HG03521 (cell line): ENCODE results near the gene AKT3.
A peak's percentile ranks its signal among the peaks of the same experiment; 100 is the strongest.
"Not testable (repeated sequence)": the region's sequence is repeated elsewhere in the genome, so short reads cannot be mapped to it uniquely, and the experiment has no call there.

Experiments used
- ATAC-seq: cut with Tn5 transposase; IDR thresholded peaks from one replicate; pipeline ENCODE4 v1.9.1; 2021; ENCODE audit warnings: mild to moderate bottlenecking, moderate library complexity; ENCODE audit not compliant: unreplicated experiment

AKT3 gene

DNA sequence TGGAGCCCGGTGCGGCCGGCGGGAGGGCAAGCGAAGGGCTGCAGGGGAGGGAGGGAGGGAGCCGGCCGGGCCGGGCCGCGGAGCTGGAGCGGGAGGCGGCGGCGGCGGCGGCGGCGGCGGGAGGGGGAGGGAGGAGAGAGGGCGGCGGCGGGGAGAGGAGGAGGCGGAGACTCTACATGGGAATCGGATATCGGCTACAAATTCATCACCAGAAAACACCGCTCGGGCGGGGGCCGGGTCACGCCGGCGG is at the start of gene AKT3:
TSS of gene AKT3 (minus strand) at position 42 of the 250 bp plus-strand sequence. CDS start 7,073 bp downstream, outside the sequence.
- peak; percentile 61 for ATAC-seq

DNA sequence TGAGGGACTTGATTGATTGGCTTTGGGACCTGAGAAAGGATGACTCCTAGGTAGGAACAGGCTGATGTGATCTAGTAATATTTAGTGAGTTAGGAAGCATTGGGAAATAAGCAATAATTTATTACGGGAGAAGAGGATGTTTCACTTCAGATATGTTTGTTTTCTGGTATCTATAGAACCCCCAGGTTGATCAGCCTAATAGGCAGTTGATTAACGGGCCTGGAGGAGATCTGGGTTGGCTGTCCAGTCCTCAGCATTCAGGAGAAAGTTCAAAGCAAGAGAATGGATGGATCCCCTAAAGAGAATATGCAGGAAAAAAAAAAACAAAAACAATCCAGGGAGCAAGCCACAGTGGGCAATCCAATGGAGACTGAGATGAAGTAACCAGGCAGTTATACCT is 48.2 kb upstream of the AKT3 start:
- no peak for ATAC-seq

DNA sequence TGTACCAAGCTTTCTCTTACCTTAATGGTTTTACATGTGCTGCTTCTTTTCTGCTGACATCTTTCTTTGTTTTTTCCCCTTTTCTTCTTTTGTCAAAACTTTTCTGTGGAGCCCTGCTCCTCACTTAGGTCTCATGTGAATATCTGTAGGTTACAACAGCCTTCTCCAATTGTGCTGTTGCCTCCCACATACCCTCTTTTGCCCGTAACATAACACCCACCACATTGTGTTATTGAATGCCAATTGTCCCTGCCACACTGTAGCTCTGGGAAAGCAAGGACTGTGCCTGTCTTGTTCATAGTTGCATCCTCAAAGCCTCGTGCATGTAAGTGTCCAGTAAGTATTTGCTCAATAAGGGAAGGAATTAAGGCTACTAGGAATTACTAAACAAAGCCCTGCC is 46.3 kb upstream of the AKT3 start:
- no peak for ATAC-seq

DNA sequence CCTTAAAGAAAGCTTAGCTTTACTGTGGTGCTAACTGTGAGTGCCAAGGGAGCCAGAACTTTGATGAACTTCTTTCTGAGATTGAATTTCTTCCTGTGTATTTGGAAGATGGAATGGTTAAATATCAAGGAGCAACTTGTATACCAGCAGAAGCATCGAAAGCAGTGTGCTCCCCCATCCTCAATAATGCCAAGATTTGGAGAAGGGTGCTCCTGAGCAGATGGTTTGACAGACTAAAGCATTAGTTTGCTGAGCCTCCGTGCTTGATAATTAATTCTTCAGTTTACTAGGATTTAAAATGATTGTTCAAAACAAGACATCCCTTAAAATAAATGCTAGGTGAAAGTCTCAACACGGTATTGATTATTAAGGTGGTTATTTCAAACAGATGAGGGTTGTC is 42.4 kb upstream of the AKT3 start:
- no peak for ATAC-seq

DNA sequence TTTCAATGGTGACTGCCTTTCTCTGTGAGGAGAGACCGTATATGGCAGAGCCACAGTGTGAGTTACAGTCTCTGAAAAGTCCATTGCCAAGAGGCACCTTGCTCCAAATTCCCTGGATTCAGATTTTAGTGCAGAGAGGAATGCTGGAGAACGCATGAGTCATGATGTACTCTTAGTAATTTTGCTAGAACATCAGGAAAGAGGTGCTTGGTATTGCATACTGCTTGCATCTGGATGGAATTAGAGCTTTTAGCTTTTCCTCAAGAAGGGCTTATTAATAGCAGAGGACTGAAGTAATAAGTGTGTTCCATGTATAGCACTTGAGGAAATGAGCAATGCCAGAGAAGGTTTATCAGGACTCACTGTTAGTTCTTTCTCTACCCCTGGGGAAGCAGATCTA is 40.5 kb upstream of the AKT3 start:
- no peak for ATAC-seq

DNA sequence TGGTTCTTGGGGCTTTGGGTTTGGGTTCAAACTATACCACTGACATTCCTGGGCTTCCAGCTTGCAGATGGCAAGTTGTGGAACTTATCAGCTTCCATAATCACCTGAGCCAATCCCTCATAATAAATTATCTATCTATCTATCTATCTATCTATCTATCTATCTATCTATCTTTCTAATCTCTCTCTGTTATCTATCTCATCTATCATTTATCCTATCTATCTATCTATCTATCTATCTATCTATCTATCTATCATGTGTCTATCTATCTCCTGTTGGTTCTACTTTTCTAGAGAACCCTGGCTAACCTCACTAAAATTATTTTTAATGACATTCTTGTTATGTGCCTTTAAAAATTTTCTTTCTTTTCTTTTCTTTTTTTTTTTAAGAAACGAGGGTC is 35.8 kb upstream of the AKT3 start:
- no peak for ATAC-seq

DNA sequence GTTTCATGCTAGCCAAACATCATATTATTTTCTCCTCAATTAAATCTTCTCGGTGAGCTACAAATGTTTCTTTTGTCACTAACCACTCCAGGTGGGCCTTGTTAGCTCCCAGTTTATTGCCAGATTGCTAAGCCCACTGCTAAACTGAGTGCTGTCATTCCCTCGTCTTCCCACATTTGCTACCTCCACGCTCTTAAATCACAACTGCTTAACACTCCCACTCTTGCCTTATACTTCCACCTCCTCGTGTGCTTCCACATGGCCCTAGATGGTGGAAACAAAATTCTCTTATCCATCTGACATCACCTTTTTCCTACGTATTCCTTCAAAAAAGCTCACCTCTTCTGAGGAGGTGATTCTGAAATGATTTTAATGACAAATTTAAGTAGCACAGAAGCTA is 34.6 kb upstream of the AKT3 start:
- no peak for ATAC-seq

DNA sequence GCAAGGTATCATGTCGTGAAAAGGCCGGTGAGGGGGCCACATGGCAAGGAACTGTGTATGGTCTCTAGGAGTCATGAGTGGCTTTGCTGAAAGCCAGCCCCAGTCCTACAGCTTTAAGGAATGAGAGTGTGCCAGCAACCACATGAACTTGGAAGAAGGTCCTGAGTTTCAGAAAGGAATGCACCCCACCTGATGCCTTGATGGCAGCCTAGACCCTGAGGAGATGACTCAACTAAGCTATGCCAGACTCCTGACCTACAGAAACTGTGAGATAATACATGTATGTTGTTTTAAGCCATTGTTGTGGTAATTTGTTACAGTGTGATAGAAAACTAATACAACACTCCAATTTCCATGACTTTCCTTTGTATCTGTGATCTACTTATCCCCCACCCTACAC is 33.5 kb upstream of the AKT3 start:
- no peak for ATAC-seq

DNA sequence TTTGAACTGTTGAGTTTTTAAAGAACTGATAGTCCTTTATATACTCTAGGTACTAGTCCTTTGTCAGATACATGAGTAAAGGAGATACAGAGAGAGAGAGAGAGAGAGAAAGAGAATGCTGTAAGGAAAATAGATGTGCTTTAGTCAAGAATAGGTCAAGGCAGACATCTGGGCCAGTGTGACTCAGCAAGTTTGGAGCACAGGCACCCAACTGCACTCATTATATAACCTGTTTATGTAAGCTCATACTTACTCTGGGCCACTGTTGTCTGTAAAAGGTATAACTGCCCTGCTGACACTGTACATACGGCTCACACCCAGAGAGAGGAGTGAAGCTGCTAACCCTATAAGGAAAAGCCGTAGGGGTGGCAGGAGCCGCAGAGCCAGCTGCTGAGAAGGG is 32.2 kb upstream of the AKT3 start:
- ATAC-seq: no peak

DNA sequence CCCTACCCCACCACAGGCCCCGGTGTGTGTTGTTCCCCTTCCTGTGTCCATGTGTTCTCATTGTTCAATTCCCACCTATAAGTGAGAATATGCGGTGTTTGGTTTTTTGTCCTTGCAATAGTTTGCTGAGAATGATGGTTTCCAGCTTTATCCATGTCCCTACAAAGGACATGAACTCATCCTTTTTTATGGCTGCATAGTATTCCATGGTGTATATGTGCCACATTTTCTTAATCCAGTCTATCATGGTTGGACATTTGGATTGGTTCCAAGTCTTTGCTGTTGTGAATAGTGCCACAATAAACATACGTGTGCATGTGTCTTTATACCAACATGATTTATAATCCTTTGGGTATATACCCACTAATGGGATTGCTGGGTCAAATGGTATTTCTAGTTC is 27.0 kb upstream of the AKT3 start:
- ATAC-seq: not testable (repeated sequence)

DNA sequence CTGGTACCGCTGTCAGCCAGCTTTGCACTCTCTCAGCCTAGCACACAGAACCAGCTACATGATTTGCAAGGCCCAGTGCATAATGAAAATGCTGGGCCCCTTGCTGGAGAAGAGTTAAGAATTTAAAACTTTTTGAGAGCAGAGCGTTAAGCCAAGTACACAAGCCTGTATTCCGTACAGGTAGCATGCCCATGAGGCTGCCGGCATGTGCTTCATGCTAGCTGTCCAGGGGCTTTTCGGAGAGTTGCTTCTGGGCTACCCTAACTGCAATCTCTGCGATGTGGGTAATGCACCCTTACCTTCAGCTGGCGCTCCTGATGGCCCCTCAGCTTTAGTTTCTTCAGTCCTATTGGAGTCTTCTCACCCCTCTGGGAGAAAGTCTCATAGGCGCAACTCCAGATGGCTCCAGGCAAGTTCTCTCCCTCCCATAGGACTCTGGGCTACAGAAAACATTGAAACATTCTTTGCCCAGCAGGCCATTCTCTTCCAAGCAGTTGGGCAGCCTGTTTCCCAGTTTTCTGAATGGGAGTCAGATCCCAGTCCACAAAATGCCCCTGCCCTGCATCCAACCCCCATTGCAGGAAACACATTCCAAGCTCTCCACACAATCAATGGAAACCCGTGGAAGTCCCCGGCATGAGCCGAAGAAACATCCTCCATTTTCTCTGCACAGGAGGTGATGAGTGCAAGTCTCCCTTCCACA is 5.7 kb upstream of the AKT3 start:
- ATAC-seq: no peak

DNA sequence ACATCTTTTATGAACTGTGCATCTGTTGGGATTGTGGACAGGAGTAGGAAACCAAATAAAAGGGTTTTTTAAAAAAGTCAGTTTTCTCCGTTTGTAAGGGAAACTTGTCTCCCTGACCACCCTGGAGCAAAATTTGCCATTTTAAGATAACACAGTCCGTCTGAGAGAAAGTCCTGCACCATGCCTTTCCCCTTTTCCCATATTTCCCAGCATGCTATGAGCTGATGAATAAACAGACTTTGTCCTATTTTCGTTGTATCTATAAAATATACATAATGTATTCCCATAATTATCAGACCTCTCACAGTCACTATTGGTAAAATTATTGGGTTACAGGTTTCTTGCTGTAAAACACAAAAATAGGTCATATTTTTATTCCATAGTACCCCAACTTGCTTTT is 1.7 kb upstream of the AKT3 start:
- ATAC-seq: no peak

DNA sequence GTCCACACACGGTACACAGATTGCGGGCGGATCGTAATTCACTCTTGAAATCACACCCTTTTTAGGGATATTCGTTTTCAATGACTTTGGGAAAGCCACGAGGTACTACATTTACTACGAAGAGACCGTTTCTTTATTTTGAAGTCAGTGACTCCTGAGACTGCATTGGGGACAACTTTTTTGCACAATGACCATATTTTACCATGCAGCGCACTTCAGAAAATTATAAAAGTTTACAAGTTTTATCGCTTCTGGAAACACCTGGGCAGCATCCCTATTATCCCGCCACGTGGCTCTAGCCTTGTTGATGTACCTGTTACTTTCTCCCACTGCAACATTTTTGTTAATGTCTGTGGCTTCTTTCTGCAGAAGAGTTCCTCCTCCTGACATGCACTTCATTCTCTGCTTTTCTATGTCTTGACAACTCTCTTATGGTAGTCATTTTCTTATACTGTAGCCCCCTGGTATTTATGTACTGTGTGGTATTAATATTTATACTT is 1.3 kb upstream of the AKT3 start:
- no peak for ATAC-seq

DNA sequence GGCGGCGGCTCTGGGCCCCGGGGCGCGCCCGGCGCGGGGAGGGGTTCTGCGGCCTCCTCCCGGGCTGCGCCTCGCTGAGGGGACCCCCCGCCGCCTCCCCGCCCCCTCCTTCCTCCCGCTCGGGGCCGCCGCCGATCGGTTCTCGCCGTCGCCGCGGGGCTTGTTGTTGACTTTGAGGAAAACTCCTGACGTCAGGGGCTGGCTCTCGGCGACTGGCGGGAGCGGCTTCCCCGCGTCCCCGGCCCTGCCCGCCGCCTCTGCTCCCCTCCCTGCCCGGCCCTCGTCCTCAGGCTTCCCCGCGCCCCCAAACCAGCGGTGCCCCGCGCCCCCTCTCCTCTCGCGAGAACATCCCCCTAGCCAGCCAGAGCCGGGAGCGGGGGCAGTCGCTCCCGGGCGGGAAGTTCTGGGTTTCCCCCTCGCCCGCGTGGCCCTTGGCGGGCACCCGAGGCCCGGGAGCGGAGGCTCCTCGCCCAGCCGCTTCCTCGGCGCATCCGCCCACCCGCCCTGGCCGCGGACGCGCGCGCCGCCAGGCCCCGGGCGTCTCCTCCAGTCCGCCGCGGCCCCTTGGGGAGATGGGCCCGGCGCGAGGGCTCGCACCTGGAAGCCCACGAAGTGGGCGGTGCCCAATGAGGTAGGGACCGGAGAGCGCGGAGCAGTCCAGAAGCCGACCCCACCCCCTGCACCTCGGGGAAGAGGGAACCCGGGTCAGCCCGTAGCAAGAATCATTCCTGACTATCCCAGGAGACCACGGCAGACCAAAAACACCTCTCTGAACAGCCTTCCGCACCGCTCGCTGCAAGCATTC is 611 bp upstream of the AKT3 start:
- peak; percentile 37 for ATAC-seq

DNA sequence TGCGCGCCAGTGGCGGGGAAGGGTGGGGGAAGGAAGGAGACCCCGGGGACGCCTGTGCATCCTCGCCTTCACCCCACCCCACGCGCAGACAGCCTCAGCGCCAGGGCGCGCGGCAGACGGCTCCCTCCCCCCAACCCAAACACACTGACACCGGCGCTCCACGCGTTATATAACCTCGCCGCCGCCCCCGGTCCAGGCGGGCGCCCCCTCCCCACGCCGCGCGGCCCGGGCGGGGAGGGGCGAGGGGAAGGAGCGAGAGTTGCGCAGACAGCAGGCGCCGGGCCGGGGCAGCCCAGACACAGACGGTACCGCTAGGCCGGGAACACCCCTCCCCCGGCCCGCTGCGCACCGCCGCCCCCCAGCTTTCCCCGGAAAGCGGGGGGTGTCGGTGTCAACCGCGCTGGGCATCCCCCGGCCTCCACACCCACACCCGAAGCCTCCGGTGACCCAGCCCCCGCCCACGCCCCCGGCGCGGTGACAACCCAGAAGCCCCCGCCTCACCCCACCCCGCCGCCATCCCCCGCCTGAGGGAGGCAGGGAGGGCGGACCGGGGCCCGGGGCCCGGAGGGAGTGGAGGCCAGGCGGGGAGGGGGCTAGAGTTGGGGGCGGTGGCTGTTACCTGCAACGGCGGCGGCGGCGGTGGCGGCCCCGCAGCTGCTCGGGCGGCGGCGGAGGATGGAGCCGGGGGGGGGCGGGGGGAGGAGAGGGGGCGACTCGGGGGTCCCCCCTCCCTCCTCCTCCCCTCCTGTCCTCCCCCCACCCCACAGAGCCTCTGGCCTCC is 432 bp downstream of the AKT3 start:
- peak; percentile 11 for ATAC-seq

DNA sequence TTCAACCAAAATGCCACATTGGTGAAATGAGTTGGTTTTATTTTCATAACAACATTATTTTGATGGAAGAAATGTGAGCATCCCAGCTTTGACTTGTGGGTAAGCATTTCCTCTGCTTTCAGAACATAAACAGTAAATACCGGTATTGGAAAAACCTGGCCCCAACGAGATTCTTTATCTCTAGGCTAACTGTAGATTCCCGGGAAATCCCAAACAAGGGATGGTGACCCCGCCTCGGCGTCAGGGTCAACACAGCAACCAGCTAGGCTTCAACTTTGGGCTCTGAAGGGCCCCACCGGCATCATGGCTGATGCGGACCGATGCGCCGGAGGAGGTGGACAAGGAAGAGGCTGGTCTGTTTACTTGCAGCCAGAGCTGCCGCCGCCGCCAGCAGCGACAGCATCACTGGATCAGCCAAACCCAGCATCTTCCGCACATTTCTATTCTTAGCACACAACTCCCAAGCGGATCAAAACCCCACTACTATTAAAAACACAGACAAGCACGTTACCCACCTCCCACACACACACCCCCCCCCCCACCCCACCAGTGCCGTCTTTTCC is 1.1 kb downstream of the AKT3 start:
- ATAC-seq: no peak

DNA sequence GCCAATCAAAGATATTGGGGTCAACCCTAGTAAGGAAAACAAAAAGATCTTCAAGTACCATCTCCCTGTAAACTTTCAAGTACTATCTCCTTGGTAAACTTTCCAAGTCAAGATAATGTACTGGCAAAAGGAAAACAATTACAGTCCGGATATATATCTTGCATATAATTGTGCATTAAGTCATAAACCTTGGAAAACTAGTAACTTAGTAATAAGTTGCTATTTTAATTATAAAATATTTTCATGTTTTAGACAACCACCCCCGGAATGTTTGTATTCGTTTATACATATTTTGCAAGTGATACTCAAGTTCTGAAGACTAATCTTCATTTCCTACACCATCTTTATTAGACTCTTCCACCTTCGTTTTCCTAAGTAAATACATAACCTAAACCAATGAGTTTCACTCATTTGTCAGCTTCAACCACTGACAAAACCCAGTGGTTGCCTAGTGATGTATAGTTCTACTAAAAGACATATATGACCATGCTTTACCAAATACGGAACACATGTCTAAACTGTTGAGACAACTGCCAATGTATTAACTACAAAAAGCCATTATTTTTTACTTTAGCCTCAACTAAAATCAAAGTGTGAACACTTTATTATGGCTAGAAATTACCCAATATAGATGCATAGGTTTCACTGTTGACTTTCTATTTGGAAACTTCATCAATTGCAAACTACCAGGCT is 1.7 kb downstream of the AKT3 start:
- ATAC-seq: no peak

DNA sequence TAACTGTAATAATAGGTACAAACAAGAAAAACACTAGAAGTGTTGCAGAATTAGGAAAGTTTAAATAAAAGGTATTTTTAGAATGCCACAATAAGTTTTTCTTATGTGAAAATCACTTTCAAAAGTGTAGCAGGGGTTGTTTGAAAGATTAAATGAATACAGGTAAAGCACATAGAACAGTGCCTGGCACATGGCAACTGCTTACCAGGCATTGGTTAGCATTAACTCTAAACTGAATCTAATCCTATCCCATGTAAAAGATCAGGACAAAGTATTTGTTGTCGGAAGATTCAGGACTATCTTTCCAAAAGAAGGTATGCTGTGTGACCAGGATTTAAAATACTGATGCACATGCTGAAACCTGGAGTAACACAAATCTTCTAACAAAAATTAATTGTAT is 3.3 kb downstream of the AKT3 start:
- no peak for ATAC-seq

DNA sequence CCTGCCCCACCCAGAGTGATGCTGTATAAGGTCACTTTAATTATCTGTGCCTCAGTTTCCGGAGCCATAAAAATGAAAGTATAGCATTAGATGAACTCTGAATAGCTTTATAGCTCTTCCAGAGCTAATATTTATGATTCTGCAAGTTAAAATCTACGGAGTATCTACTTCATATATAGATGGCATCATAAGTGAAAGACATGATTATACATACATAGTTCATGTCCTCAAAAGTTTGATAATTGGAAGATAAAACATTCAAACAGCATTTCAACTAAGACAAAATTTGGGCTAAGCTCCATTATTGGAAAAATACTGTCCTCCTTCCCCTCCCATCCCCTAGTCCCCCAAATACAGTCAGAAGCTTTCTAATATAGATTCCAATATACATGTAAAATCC is 4.2 kb downstream of the AKT3 start:
- ATAC-seq: no peak

DNA sequence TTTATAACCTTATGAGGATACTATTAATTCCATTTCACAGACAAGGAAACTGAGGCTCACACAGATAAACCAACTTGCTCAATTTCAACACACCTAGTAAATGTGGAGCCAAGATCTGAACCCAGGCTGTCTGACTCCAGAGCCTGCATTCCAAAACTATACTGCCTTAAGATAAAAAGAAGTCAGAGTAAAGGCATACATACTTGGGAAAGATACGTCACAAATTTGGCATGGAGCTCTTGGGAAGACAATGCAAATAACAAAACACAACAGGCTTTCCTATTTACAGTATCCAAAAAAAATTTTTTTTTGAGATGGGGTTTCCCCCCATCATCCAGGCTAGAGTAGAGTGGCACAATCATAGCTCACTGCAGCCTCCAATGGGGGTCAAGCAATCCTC is 5.9 kb downstream of the AKT3 start:
- ATAC-seq: no peak

DNA sequence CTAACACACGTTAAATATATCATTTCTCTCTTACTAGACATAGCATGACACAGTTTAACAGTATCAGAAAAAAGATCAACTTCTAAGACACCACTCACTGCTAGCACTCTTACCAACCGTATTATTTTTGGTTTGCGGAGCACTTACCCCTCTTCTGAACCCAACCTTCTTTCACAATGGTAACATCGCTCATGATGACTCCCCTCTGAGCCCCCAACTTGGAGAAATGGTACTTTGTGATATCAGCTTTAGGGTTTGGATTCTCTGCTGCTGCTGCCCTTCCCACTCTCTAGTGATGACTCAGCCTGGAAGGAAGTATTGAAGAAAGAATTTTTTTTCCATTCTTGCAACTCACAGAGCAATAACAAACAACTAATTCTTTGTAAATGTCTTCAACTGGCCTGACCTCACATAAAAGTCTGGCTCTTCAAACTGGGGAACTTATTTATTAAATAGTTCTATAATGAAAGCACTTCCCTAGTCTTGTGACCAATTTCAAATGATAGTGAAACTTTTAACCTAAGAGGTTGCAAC is 7.0 kb downstream of the AKT3 start:
- ATAC-seq: no peak
